Measurements from ENCODE around the gene RNF141. TPM values are rescaled to one million over a fixed set of nuclear protein-coding genes. Genes with fewer than 3 reads are reported as not detected.

RNF141 gene
- total and polyA plus RNA-seq, 2 of the 13 experiments (the other 11 are each of a cell fraction or from before 2014, with no cell fraction given) = 9.3 to 22.4 TPM

DNA sequence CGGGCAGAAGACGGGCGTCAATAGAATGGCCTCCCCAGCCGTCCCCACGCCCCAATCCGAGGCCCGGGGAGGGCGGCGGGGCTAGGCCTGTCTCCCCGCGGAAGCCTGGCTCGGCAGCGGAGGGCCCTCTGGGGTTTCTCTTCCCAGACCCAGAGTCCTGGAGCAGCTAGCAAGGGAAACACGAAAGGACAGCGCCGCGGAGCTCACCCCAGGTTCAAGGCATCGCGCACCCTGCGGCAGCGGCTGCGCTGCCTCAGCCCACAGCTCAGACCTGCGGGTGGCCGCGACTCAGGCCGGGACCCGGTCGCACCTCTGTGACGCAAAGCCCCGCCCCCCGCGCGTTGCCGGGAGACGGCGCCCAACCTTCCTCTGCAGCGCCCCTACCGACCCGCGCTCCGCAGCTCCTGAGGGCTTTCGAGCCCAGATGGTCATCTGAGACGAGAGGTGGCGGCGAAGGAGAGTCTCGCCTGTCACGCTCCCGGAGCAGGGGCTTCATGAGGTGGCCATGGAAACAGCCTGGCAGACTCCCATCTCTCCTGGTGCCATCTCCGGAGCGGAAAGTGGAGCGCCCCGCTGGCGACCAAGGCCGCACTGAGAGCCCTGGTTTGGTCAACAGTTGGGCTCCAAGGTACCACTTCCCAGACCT, at the start of gene RNF141 (continued):
- TF ChIP-seq, protein P1, sequence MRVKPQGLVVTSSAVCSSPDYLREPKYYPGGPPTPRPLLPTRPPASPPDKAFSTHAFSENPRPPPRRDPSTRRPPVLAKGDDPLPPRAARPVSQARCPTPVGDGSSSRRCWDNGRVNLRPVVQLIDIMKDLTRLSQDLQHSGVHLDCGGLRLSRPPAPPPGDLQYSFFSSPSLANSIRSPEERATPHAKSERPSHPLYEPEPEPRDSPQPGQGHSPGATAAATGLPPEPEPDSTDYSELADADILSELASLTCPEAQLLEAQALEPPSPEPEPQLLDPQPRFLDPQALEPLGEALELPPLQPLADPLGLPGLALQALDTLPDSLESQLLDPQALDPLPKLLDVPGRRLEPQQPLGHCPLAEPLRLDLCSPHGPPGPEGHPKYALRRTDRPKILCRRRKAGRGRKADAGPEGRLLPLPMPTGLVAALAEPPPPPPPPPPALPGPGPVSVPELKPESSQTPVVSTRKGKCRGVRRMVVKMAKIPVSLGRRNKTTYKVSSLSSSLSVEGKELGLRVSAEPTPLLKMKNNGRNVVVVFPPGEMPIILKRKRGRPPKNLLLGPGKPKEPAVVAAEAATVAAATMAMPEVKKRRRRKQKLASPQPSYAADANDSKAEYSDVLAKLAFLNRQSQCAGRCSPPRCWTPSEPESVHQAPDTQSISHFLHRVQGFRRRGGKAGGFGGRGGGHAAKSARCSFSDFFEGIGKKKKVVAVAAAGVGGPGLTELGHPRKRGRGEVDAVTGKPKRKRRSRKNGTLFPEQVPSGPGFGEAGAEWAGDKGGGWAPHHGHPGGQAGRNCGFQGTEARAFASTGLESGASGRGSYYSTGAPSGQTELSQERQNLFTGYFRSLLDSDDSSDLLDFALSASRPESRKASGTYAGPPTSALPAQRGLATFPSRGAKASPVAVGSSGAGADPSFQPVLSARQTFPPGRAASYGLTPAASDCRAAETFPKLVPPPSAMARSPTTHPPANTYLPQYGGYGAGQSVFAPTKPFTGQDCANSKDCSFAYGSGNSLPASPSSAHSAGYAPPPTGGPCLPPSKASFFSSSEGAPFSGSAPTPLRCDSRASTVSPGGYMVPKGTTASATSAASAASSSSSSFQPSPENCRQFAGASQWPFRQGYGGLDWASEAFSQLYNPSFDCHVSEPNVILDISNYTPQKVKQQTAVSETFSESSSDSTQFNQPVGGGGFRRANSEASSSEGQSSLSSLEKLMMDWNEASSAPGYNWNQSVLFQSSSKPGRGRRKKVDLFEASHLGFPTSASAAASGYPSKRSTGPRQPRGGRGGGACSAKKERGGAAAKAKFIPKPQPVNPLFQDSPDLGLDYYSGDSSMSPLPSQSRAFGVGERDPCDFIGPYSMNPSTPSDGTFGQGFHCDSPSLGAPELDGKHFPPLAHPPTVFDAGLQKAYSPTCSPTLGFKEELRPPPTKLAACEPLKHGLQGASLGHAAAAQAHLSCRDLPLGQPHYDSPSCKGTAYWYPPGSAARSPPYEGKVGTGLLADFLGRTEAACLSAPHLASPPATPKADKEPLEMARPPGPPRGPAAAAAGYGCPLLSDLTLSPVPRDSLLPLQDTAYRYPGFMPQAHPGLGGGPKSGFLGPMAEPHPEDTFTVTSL (CRISPR knock-in tag; IDR thresholded peaks at IDR 0.05; ENCODE audit: borderline replicate concordance) = no peak
- TF ChIP-seq ZNF577 (CRISPR knock-in tag; IDR thresholded peaks at IDR 0.05; ENCODE audit: borderline replicate concordance, low read depth) (no peak), ZNF510 (CRISPR knock-in tag; IDR thresholded peaks at IDR 0.05; ENCODE audit: low read depth) (no peak), NR3C1 (CRISPR knock-in tag; IDR thresholded peaks at IDR 0.05) (no peak), RORA (CRISPR knock-in tag; IDR thresholded peaks at IDR 0.05) (no peak), PPARG (CRISPR knock-in tag; conservative IDR thresholded peaks at IDR 0.05) (peak; percentile 31; the same call in 1 of the 2 replicates), ZNF598 (CRISPR knock-in tag; IDR thresholded peaks at IDR 0.05; ENCODE audit: borderline replicate concordance) (no peak), EZH2 (conservative IDR thresholded peaks at IDR 0.05; ENCODE audit: low read depth, low read length) (no peak), DPF2 (CRISPR knock-in tag; IDR thresholded peaks at IDR 0.05; ENCODE audit: borderline replicate concordance, low read depth) (no peak), EP300 (IDR thresholded peaks at IDR 0.05; ENCODE audit: low read depth in 2 of 2, low read length in 2 of 2) (no peak), EP300 (CRISPR knock-in tag; IDR thresholded peaks at IDR 0.05; ENCODE audit: borderline replicate concordance) (no peak), ATF1 (CRISPR knock-in tag; IDR thresholded peaks at IDR 0.05) (peak; percentile 97), RAD51 (IDR thresholded peaks at IDR 0.05; ENCODE audit: borderline replicate concordance) (no peak), ZNF678 (CRISPR knock-in tag; IDR thresholded peaks at IDR 0.05) (no peak), SYNCRIP (IDR thresholded peaks at IDR 0.05; ENCODE audit: insufficient read depth, low read depth, low read length) (no peak)
- TF ChIP-seq, protein P2, sequence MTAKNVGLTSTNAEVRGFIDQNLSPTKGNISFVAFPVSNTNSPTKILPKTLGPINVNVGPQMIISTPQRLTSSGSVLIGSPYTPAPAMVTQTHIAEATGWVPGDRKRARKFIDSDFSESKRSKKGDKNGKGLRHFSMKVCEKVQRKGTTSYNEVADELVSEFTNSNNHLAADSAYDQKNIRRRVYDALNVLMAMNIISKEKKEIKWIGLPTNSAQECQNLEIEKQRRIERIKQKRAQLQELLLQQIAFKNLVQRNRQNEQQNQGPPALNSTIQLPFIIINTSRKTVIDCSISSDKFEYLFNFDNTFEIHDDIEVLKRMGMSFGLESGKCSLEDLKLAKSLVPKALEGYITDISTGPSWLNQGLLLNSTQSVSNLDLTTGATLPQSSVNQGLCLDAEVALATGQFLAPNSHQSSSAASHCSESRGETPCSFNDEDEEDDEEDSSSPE (CRISPR knock-in tag; IDR thresholded peaks at IDR 0.05) = peak; percentile 69
- TF ChIP-seq, protein P3, sequence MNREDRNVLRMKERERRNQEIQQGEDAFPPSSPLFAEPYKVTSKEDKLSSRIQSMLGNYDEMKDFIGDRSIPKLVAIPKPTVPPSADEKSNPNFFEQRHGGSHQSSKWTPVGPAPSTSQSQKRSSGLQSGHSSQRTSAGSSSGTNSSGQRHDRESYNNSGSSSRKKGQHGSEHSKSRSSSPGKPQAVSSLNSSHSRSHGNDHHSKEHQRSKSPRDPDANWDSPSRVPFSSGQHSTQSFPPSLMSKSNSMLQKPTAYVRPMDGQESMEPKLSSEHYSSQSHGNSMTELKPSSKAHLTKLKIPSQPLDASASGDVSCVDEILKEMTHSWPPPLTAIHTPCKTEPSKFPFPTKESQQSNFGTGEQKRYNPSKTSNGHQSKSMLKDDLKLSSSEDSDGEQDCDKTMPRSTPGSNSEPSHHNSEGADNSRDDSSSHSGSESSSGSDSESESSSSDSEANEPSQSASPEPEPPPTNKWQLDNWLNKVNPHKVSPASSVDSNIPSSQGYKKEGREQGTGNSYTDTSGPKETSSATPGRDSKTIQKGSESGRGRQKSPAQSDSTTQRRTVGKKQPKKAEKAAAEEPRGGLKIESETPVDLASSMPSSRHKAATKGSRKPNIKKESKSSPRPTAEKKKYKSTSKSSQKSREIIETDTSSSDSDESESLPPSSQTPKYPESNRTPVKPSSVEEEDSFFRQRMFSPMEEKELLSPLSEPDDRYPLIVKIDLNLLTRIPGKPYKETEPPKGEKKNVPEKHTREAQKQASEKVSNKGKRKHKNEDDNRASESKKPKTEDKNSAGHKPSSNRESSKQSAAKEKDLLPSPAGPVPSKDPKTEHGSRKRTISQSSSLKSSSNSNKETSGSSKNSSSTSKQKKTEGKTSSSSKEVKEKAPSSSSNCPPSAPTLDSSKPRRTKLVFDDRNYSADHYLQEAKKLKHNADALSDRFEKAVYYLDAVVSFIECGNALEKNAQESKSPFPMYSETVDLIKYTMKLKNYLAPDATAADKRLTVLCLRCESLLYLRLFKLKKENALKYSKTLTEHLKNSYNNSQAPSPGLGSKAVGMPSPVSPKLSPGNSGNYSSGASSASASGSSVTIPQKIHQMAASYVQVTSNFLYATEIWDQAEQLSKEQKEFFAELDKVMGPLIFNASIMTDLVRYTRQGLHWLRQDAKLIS (CRISPR knock-in tag; IDR thresholded peaks at IDR 0.05) = no peak
- TF ChIP-seq, protein P4, sequence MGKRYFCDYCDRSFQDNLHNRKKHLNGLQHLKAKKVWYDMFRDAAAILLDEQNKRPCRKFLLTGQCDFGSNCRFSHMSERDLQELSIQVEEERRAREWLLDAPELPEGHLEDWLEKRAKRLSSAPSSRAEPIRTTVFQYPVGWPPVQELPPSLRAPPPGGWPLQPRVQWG (CRISPR knock-in tag; IDR thresholded peaks at IDR 0.05; ENCODE audit: borderline replicate concordance, low read depth) = no peak
